Activated T-cell treated with anti-CD3 and anti-CD28 coated beads, Interleukin-2, amount 50 U/mL, for 48 hours (primary cell): ENCODE results near the gene BRPF1.

ENCODE experiments used
- DNase-seq, 2 experiments: peaks; one replicate each; pipeline ENCODE4 v3.0.0-alpha.2; 2020

BRPF1 gene

DNA sequence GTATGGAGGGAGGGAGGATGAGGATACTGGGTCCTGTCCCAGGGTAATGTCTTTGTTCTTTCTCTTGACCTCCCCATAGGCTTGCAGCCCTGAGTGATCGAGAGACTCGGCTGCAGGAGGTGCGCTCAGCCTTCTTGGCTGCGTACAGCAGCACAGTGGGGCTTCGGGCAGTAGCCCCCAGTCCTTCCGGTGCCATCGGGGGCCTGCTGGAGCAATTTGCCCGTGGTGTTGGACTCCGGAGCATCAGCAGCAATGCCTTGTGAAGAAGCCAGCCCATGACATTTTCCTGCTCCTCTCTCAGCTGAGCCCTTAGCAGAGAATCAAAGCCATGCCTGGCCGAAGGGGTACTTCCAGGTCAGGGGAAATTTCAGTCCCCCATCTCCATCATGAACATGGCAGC lies 29.8 kb upstream of the BRPF1 start:
- no peak for DNase-seq

DNA sequence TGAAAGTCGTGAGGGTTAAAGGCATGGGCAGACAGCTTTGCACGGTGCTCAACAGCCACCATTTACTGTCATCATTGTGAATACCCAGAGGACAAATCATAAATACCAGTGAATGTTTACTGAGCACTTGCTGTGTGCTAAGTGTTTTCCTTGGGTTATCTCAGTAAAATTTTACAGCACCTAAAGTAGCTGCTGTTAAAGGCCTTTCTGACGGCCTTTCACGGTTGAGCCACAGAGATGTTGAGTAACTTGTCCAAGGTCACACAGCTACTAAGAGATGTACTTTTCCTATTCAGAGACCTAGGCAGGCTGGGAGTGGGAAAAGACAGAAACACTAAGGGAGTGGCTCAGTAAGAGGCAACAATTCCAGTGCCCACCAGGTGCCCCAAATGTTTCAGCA lies 28.3 kb upstream of the BRPF1 start:
- DNase-seq, result no peak

DNA sequence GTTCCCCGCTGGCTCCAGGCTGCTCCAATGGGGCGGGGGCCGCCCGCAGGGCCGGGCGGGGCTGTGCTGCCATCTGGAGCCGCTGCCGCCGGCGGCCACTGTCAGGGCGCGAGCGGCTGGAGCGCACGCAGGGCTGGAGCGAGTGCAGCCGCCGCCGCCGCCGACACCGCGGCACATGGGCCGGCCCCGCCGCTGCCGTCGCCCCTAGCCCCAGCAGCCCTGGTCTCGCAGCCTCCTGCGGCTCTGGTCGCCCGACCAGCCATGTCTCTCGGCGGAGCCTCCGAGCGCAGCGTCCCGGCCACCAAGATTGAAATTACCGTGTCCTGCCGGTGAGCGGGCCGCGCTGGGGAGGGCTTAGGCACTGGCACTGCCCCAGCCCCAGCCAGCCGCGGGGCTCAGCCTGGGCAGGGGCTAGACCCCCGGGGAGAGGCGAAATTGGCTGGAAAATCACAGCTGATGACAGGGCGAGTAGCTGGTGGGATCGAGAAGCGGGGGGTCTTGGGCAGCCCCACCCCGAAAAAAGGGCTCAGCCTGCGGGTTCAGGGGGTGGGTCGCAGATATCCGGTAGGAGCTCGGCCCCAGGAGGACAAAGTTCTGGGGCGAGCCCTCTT lies 27.7 kb upstream of the BRPF1 start, which contains the start of gene CPNE9:
CPNE9 (plus strand) TSS at position 98 of the 611 bp plus-strand sequence; CDS start at position 262, 164 bp downstream.
- no peak for DNase-seq

DNA sequence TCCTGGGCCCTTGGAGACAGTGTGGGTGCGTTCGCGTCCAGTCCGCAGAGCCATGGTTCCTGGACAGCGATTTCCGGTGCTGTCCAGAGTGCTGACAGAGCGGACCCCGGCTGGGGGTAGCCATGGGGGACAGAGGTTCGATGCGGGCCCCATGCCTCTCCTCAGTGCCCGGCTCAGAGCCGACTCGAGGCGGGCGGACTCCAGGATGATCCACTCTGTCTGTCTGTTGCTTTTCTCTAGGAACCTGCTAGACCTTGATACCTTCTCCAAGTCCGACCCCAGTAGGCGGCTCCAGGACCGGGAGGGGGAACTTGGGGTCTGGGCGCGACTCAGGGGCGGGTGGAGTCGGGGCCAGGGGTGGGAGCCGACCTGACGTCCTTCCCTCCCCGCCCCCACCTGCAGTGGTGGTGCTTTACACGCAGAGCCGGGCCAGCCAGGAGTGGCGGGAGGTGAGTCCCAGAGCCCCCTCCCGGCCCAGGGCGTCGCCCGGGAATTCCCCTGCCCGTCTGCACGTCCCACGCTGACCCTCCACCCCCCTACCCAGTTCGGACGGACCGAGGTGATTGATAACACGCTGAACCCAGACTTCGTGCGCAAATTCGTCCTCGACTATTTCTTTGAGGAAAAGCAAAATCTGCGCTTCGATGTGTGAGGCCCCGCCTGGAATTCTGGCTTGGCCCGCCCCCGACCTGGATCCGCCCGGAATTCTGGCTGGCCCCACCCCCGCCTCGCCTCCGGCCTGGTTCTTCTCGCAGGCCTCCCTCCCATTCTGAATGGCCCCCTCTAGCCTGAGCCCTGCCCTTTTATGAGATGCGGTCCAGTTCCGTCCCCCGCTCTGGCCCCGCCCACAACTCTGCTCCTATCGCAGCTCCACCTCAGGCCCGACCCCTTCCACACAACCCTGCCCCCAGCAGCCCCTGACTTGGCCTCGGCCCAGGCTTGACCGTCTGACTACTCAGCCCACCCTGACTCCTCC lies 26.9 kb upstream of the BRPF1 start:
- peak; percentile 30 to 44 for DNase-seq

- no peak for DNase-seq
Measured at GRCh38 chr3:9710174-9710739, 21.3 kb upstream of the BRPF1 start.

DNA sequence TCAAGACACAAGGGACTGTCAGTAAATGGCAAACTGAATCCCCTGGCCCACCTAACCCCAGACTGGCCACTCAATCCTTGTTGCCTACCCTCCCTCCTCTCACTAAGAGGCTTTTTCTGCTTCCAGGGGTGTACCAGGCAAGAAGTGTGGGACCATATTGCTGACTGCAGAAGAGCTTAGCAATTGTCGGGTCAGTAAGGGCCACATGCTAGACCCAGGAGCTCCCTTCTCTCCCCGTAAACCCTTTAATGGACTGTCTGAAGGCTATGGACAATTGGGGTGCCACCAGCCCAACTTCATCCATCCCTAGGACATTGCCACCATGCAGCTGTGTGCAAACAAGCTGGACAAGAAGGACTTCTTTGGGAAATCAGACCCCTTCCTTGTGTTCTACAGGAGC lies 19.1 kb upstream of the BRPF1 start:
- DNase-seq, result no peak

DNA sequence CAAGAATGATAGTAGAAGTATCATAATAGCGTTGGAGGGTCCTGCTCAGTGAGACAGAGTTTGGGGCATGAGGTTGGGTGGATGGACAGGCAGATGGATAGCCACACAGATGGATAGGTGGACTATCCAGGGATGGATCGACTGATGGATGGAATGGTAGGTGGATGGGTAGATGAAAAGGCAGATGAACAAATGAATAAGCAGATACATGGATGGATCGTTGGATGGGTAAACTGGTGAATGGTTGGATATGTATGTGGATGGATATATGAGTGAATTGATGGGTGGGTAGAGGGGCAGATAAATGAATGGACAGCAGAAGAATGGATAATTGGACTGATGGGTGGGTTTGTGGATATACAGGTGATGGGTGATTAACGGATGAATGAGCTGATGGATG lies 18.4 kb upstream of the BRPF1 start:
- DNase-seq, result no peak

DNA sequence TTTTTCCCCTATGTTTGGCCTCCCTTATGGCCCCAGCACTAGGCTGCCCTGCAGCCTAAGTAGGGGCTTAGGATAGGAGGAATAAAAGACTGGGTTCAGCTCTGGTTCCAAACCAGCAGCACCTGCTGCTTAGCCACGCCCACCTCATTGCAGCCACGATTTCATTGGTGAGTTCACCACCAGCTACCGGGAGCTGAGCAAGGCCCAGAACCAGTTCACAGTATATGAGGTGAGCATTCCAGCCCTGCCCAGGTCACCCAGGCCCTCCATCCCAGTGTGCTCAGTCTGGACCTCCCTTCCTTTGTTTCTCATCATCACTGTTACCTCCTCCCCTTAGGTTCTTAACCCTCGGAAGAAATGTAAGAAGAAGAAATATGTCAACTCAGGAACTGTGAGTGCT lies 16.4 kb upstream of the BRPF1 start:
- DNase-seq, result no peak

- DNase-seq, result peak; percentile 57 to 65
Measured at GRCh38 chr3:9715764-9716437, 15.6 kb upstream of the BRPF1 start.

GRCh38 chr3:9716801-9717555 lies 14.6 kb upstream of the BRPF1 start:
- DNase-seq, result no peak

DNA sequence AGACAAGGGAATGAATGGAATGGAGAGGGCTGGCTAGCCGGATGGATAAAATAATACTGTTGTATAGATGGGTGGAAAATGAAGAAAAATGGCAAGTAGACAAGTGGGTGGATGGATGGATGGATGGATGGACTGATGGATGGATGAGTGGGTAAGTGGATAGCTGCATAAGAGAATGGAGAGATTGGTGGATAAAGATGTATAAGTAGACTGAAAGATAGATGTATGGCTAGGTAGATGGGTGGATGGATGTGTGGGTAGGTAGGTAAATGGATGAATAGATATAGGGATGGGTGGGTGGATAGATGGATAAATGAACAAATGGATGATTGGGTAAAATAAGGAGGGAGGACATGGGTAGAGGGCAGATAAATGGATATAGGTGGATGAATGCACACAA lies 14.0 kb upstream of the BRPF1 start:
- no peak for DNase-seq

GRCh38 chr3:9718118-9718517 lies 13.4 kb upstream of the BRPF1 start:
- DNase-seq, result no peak

DNA sequence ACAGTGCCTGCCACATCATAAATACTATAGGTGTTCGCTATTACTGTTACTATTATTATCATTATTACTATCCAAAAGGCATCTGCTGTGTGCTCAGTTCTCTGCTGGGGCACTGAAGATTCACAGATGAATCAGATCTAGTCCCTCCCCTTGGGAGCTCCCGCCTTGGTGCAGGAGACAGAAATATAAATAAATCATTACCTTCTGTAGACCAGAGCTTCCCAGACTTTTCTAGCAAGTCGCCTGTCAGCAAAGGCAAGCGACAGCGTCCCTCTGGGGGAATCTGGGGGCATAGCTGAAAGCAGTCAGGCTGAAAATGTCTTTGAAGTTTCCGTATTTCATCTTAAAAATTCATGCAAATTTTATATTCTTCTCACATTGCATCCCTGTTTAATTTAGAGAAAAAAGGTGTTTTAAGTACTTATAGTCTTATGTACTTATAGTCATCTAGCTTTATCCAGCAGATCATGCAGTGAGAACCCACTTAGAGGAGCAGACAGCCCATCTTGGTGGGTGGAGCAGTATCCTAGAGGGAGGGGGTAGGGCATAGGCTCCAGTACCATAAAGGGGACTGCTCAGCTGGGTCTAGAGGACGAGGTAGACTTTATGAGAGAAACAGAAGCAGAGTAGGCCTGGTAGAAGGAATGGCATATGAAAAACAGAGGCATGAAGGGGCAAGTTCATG lies 10.4 kb upstream of the BRPF1 start:
- DNase-seq, result no peak

DNA sequence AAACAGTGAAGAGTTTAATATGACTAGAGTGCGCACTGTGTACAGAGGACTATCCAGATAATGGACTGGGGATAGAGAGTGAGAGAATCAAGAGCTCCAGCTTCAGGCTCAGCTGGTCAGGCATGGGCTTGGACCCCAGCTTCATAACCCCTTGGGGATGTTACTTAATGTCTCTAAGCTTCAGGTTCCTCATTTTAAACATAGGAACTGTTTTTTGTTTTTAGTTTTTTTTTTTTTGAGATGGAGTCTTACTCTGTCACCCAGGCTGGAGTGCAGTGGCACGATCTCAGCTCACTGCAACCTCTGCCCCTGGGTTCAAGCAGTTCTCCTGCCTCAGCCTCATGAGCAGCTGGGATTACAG lies 9.9 kb upstream of the BRPF1 start:
- no peak for DNase-seq

DNA sequence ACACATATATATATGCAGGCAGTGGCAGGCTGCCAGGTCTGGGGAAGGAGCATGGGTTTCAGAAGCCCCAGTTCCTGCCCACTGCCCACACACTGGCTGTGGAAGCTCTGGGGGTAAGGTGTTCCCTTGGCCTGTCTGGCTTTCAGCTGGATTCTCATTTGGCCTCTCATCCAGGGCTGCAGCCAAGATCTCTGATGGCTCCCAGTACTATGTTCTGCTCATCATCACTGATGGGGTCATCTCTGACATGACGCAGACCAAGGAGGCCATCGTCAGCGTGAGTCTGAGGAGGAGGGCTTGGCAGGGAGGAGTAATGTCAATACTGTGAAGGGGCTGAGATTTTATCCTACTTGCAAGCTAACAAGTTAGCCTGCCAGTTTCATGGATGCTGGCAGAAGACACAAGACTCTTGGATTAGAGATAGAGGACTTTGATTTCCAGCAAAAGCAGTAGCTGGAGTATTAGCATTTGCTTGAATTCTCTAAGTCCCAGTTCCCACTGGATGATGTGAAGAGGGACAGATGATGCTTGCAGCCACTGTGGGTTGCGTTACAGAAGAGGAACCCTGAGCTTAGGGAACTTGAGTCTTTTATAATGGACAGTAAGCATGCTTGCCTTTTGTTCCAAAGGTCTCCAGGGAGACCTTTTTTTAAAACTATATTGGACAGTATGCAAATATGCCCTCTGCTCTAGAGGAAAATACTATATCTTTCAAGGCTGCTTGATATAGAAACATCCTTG lies 5.6 kb upstream of the BRPF1 start:
- no peak for DNase-seq

DNA sequence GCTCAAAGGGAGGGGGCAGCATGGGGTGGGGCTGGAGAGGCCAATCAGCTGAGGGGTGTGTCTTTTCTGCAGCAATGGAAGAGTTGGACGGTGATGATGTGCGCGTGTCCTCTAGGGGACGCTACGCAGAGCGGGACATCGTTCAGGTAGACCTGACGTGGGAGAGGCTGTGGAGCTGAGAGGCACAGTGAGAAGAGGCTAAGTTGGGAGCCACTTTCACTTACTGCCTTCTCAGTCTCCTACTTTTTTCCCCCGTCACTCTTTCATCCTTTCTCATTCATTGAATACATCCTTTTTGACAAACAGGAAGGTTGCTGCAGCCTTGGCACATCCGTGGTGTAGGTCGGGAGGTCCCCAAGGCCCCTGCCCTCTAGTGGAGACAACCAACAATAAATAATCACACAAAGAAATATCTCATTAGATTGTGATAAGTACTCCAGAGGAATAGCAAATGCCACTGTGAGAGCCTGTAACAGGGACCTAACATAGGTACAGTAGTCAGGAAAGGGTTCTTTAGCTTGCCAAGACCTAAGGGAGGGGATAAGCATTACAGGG lies 4.4 kb upstream of the BRPF1 start:
- DNase-seq, result peak; percentile 73 to 77

DNA sequence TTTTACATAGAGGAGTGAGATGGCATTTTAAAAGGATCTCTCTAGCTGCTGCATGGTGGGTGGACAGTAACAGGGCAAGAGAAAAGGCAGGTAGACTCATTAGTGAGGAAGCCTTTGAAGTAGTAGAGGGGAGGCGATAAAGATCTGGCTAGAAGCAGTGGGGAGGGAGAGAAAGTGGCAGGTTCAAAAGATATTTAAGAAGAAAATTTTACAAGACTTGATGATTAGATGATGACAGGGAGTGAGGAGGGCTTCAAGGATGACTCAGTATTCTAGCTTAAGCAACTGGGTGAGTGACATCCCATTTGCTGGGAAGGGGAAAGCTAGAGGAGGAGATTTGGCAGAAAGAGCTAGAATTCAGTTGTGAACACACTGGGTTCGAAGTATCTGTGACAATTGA lies 3.8 kb upstream of the BRPF1 start:
- DNase-seq, result no peak

DNA sequence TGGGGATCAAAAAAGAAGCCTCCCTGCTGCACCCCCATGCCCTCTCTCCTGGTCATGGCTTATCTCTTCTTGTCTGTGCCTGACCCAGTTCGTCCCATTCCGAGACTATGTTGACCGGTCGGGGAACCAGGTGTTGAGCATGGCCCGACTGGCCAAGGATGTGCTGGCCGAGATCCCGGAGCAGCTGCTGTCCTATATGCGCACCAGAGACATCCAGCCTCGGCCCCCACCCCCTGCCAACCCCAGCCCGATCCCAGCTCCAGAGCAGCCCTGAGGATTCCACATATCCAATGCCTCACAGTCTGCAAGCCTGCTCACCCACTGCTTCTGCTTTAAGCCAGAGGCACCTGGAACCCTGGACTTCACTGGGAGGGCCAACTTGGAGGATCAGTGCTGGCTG lies 2.1 kb upstream of the BRPF1 start:
- DNase-seq, result no peak

DNA sequence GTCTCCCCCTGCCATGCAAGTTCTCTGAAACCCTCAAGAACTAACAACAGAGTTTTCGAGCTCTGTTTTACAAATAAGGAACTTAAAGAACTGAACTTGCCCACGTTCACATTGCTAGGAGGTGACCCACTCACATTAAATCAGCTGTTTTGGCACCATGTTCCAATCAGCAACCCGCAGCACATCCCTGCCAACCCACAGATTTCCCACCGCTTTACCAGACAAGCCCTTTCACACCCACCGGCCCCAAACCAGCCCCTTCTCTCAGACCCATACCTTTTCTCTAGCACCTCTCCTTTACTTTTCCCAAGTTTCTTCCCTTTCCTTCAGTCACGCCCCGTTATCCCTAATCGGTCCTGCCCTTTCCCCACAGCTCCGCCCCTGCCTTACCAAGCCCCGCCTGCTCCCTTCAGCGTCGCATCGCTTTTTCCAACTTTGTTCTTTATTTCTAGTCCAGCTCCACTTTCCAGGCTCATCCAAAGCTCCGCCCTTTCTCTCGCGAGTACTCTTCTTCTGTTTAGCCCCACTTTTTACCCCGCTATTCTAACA lies 804 bp upstream of the BRPF1 start:
- no peak for DNase-seq

DNA sequence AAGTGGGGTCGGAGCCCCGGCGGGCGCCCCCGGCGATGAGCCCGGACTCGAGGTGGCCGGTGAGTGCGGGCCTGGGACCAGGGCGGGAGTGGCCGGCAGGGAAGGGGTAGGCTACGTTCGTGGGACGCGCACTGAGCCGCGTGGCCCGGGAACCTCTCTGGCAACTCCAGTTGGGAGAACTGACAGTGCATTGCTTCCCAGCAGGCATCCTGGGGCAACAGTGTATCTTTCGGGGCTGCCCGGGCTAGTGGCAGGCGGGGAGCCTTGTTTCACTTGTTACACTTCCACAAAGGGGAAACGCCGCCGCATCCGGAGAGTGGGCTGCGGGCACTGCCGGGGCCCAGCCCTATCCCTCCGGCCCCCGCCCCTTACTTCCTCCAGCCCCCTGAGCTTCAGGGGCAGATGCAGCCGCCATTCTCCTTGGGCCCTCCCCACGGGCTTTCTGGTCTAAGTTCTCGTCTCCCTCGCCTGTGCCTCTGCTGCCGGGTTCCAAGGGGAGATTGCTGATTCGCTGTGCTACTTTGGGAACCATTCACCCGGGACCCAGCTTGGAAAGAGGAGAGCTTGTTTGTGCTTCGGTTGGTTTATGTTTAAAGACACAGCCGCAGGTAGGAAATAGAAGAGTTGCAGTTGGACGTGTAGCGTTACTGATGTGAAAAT lies 675 bp downstream of the BRPF1 start:
- DNase-seq, result peak; percentile 61 to 65
